Measurements from ENCODE around the gene OR4D2.

DNA sequence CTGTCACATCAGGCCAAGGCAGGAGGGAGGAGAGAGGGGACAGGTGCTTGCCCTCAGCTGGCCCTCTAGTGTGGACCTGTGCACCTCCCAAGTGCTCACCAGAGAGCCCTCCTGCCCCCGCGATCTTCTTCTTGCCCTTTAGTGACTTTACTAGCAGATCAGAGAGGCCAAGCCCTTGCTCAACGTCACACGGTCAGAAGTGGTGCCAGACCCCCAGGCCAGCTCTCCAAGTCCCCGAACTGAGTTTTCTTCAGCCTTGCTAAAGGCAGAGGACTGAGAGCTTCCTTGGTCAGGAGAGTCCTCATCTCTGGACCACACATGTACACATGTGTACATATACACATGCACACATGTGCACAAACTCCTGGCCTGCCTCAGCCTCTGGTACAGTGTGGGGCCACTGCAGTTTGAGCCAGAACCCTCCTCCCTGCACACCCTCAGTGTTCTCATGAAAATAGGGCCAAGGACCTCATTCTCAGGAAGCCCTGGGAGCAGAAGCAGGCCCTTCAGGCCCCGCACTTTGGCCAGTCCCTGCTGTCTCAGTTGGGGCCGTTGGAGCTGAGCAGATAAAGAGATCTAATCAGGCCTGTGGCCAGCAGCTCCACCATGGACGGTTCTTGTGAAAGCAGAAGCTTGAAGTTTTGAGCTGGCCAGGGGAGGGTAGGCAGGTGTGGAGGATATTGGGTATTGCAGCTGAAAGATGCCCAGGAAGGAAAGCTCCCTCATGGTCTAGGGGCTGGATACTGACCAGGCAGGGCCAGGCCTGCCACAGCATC, 18.4 kb downstream of the OR4D2 start:
- TF ChIP-seq POLR2A (IDR thresholded peaks at IDR 0.05) (no peak), POLR2AphosphoS5 (IDR thresholded peaks at IDR 0.05) (no peak)
